NT2/D1 (cell line): Measurements from ENCODE around the gene PTPRG.

ENCODE experiments used
- DNase-seq: peaks from one replicate; pipeline ENCODE4 v3.0.0-alpha.2; 2011; ENCODE audit warnings: low read depth, low spot score
- H3K27me3 ChIP-seq: 2 replicates; pipeline ENCODE4 v1.6.0; 2011; ENCODE audit warnings: mild to moderate bottlenecking; ENCODE audit not compliant: insufficient read length, insufficient read depth
- H3K36me3 ChIP-seq: 2 replicates; pipeline ENCODE4 v1.6.1; 2011; ENCODE audit warnings: mild to moderate bottlenecking, low read length, mixed read lengths; ENCODE audit not compliant: insufficient read depth, insufficient read length
- H3K4me1 ChIP-seq: 2 replicates; pipeline ENCODE4 v1.5.1; 2011; ENCODE audit not compliant: insufficient read depth, insufficient read length
- H3K4me3 ChIP-seq: 2 replicates; pipeline ENCODE4 v1.5.1; 2011; ENCODE audit warnings: low read depth; ENCODE audit not compliant: insufficient read length
- H3K9ac ChIP-seq: 2 replicates; pipeline ENCODE4 v1.6.0; 2011; ENCODE audit warnings: low read depth; ENCODE audit not compliant: insufficient read length
- H3K9me3 ChIP-seq: 2 replicates; pipeline ENCODE4 v1.5.1; 2011; ENCODE audit warnings: mild to moderate bottlenecking, low read length; ENCODE audit not compliant: insufficient read depth
- SUZ12 ChIP-seq: IDR thresholded peaks from 2 replicates; pipeline ENCODE4 v1.6.1; 2011; ENCODE audit not compliant: insufficient read length, insufficient read depth; ENCODE audit errors: extremely low read depth
- YY1 ChIP-seq: IDR thresholded peaks from 2 replicates; pipeline ENCODE4 v1.6.1; 2011; ENCODE audit not compliant: insufficient read length, insufficient read depth
- ZNF274 ChIP-seq: IDR thresholded peaks from 2 replicates; pipeline ENCODE4 v1.6.1; 2011; ENCODE audit warnings: mild to moderate bottlenecking, low read depth, low read length

Gene PTPRG

GRCh38 chr3:62114763-62115162, 553.4 kb downstream of the PTPRG start:
- Histone ChIP-seq H3K27me3 (no peaks in the 10 kb centered on the region), H3K9me3 (0 out of 2 replicates have a peak, but pooled peaks cover 8% of the 10 kb centered on the region), H3K36me3 (no peaks in the 10 kb centered on the region), H3K9ac (no peak overlapping the region), H3K4me1 (no peaks in the 10 kb centered on the region), H3K4me3 (no peak overlapping the region)
- DNase-seq, result no peak
- no peak for TF ChIP-seq ZNF274
- TF ChIP-seq SUZ12, result no peak
- TF ChIP-seq YY1, result no peak

- Histone ChIP-seq H3K4me3 (no peak overlapping the region), H3K36me3 (no peaks in the 10 kb centered on the region), H3K4me1 (no peaks in the 10 kb centered on the region), H3K9ac (no peak overlapping the region), H3K9me3 (0 out of 2 replicates have a peak, but pooled peaks cover 8% of the 10 kb centered on the region), H3K27me3 (no peaks in the 10 kb centered on the region)
- no peak for DNase-seq
- TF ChIP-seq SUZ12, result no peak
Observed at GRCh38 chr3:62117903-62118548, 556.7 kb downstream of the PTPRG start.

GRCh38 chr3:62119139-62119538, 557.8 kb downstream of the PTPRG start:
- no peak for DNase-seq
- TF ChIP-seq SUZ12, result no peak
- no peak for TF ChIP-seq YY1
- no peak for TF ChIP-seq ZNF274
- H3K9ac ChIP-seq, result no peak overlapping the region

GRCh38 chr3:62122819-62123218, 561.4 kb downstream of the PTPRG start:
- Histone ChIP-seq H3K27me3 (no peaks in the 10 kb centered on the region), H3K9ac (no peak overlapping the region), H3K36me3 (no peaks in the 10 kb centered on the region), H3K9me3 (0 out of 2 replicates have a peak, but pooled peaks cover 8% of the 10 kb centered on the region), H3K4me3 (no peak overlapping the region), H3K4me1 (no peaks in the 10 kb centered on the region)
- TF ChIP-seq ZNF274, result no peak
- TF ChIP-seq YY1, result no peak
- TF ChIP-seq SUZ12, result no peak
- DNase-seq, result no peak

More at GRCh38 chr3:62119139-62119538, 557.8 kb downstream of the PTPRG start:
- H3K9me3 ChIP-seq, result 0 out of 2 replicates have a peak, but pooled peaks cover 8% of the 10 kb centered on the region
- H3K36me3 ChIP-seq, result no peaks in the 10 kb centered on the region
- H3K4me1 ChIP-seq, result no peaks in the 10 kb centered on the region
- no peaks in the 10 kb centered on the region for H3K27me3 ChIP-seq
- H3K4me3 ChIP-seq, result no peak overlapping the region

- DNase-seq, result no peak
Observed at GRCh38 chr3:62125380-62125779, 564.0 kb downstream of the PTPRG start.

GRCh38 chr3:62127116-62127515, 565.7 kb downstream of the PTPRG start:
- no peak overlapping the region for H3K9ac ChIP-seq
- no peak for TF ChIP-seq SUZ12
- TF ChIP-seq YY1, result no peak
- no peak for TF ChIP-seq ZNF274
- no peak for DNase-seq
- no peaks in the 10 kb centered on the region for H3K27me3 ChIP-seq
- no peak overlapping the region for H3K4me3 ChIP-seq
- H3K9me3 ChIP-seq, result no peaks in the 10 kb centered on the region
- no peaks in the 10 kb centered on the region for H3K4me1 ChIP-seq
- no peaks in the 10 kb centered on the region for H3K36me3 ChIP-seq

More at GRCh38 chr3:62125380-62125779, 564.0 kb downstream of the PTPRG start:
- H3K27me3 ChIP-seq, result no peaks in the 10 kb centered on the region
- H3K9me3 ChIP-seq, result no peaks in the 10 kb centered on the region
- TF ChIP-seq YY1, result no peak
- H3K4me3 ChIP-seq, result no peak overlapping the region
- no peaks in the 10 kb centered on the region for H3K36me3 ChIP-seq
- H3K4me1 ChIP-seq, result no peaks in the 10 kb centered on the region
- H3K9ac ChIP-seq, result no peak overlapping the region

GRCh38 chr3:62128051-62128450, 566.7 kb downstream of the PTPRG start:
- H3K4me3 ChIP-seq, result no peak overlapping the region
- no peaks in the 10 kb centered on the region for H3K4me1 ChIP-seq
- DNase-seq, result no peak
- no peaks in the 10 kb centered on the region for H3K9me3 ChIP-seq
- TF ChIP-seq ZNF274 (no peak), SUZ12 (no peak), YY1 (no peak)
- no peaks in the 10 kb centered on the region for H3K27me3 ChIP-seq
- no peaks in the 10 kb centered on the region for H3K36me3 ChIP-seq
- H3K9ac ChIP-seq, result no peak overlapping the region

- H3K27me3 ChIP-seq, result no peaks in the 10 kb centered on the region
- no peaks in the 10 kb centered on the region for H3K36me3 ChIP-seq
- no peaks in the 10 kb centered on the region for H3K4me1 ChIP-seq
- H3K9ac ChIP-seq, result no peak overlapping the region
- H3K9me3 ChIP-seq, result no peaks in the 10 kb centered on the region
- no peak overlapping the region for H3K4me3 ChIP-seq
- no peak for TF ChIP-seq ZNF274
- no peak for TF ChIP-seq YY1
- no peak for TF ChIP-seq SUZ12
- no peak for DNase-seq
Observed at GRCh38 chr3:62128681-62129080, 567.3 kb downstream of the PTPRG start.
